NB4 (cell line): ENCODE data around the gene PDGFA.

ENCODE experiments used
- DNase-seq: peaks from one replicate; pipeline ENCODE4 v3.0.0; 2010; ENCODE audit warnings: low read depth
- H3K4me3 ChIP-seq: one replicate; pipeline ENCODE4 v1.5.1; 2011; ENCODE audit warnings: mild to moderate bottlenecking, low read depth, low read length, moderate library complexity
- MAX ChIP-seq: IDR thresholded peaks from 2 replicates; pipeline ENCODE4 v1.6.1; 2011; ENCODE audit warnings: low read depth, low read length
- MYC ChIP-seq: IDR thresholded peaks from 2 replicates; pipeline ENCODE4 v1.6.1; 2011; ENCODE audit warnings: low read depth, low read length
- POLR2A ChIP-seq: IDR thresholded peaks from 2 replicates; pipeline ENCODE4 v1.6.1; 2011; ENCODE audit warnings: mild to moderate bottlenecking; ENCODE audit not compliant: insufficient read length; ENCODE audit errors: extremely low read depth
- TF ChIP-seq, protein P1 (sequence below): IDR thresholded peaks from one replicate; pipeline ENCODE4 v1.5.1; 2012; ENCODE audit warnings: low read depth, low read length

PDGFA gene

DNA sequence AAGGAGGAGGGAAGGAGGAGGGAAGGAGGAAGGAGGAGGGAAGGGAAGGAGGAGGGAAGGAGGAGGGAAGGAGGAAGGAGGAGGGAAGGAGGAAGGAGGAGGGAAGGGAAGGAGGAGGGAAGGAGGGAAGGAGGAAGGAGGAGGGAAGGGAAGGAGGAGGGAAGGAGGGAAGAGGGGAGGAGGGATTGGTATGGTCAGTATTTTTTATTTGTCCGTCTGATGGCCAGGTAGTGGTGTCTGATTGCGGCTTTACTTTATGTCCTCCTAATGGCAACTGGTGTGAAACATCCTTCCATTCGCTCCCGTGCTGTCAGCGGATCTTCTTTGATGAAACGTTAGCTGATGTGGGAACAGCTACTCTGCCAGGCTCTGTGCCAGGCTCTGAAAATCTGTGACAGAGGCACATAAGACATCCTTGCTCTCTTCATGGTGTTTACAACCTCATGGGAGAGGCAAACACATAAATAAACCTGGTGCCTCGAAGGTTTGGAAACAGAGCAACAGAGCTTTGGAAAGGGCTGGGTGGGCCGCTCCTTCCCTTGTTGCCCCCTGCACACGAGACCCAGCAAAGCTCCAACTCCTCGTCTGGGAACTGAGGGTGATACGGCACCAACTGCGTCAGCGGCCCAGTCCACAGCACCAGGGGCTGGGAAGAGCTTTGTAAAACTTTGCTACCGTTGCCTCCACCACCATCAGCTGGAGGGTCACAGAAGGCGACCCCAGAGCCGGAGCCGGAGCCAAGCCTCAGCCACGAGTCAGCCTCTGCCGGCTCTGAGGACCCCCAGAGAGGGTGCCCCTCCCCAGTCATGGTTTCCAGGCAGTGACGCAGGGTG, 40.3 kb downstream of the PDGFA start:
- no peak for DNase-seq
- TF ChIP-seq MYC = no peak
- TF ChIP-seq POLR2A = no peak
- no peak for TF ChIP-seq MAX
- TF ChIP-seq, protein P1, sequence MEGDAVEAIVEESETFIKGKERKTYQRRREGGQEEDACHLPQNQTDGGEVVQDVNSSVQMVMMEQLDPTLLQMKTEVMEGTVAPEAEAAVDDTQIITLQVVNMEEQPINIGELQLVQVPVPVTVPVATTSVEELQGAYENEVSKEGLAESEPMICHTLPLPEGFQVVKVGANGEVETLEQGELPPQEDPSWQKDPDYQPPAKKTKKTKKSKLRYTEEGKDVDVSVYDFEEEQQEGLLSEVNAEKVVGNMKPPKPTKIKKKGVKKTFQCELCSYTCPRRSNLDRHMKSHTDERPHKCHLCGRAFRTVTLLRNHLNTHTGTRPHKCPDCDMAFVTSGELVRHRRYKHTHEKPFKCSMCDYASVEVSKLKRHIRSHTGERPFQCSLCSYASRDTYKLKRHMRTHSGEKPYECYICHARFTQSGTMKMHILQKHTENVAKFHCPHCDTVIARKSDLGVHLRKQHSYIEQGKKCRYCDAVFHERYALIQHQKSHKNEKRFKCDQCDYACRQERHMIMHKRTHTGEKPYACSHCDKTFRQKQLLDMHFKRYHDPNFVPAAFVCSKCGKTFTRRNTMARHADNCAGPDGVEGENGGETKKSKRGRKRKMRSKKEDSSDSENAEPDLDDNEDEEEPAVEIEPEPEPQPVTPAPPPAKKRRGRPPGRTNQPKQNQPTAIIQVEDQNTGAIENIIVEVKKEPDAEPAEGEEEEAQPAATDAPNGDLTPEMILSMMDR = no peak

GRCh38 chr7:477626-478220, 41.9 kb downstream of the PDGFA start:
- TF ChIP-seq POLR2A (no peak), MAX (no peak), MYC (no peak)
- TF ChIP-seq, protein P1 = no peak
- DNase-seq = no peak
- no peak overlapping the region for H3K4me3 ChIP-seq

More for the DNA sequence above, 40.3 kb downstream of the PDGFA start:
- no peak overlapping the region for H3K4me3 ChIP-seq

DNA sequence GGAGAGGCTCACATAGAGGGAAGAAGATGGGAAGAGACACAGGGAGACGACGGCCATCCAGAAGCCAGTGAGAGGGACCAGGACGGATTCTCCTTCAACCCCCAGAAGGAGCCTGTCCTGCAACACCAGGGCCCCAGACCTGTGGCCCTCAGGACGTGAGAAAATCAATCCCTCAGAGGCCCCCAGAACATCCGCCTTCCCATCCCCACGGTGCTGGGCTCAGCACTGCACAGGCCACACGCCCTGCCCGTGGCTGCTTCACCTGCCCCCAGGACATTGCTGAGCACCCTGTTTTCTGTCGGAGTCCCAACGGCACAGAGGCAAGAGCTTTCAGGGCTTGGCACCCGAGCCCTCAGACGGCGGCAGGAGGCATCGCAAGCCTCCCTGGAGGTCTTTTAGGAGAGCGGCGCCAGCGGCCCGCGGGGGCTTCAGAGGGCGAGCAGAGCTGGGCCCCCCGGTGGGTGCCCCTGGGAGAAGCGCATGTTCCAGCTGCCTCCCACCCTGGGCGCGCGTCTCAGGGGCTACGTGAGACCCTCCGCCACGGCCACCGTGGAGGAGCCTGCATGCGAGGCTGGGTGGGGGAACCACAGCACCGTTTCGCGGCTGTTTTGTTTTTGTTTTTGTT, 42.8 kb downstream of the PDGFA start:
- no peak overlapping the region for H3K4me3 ChIP-seq
- TF ChIP-seq MAX = no peak
- no peak for DNase-seq

DNA sequence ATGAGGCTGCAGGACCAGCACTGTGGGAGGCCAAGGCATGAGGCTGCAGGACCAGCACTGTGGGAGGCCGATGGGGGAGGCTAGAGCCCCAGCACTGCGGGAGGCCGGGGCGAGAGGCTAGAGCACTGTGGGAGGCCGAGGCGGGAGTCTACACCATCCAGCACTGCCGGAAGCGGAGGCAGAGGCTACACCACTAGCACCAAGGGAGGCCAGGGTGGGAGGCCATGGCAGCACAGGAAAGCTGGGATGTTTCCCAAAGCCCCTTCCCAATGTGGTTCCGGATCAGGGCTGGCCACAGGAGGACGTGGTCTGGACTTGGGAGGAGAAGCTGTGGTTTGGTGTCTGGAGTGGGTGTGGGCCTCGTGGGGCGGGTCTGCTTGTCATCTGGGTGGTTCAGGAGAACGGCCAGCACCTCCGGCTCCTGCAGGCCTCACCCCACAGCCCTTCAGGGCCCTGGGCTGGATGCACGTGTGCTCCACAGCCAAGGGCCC, 43.6 kb downstream of the PDGFA start:
- no peak overlapping the region for H3K4me3 ChIP-seq
- TF ChIP-seq, protein P1 = no peak
- TF ChIP-seq MYC (no peak), POLR2A (no peak), MAX (no peak)
- DNase-seq = no peak

DNA sequence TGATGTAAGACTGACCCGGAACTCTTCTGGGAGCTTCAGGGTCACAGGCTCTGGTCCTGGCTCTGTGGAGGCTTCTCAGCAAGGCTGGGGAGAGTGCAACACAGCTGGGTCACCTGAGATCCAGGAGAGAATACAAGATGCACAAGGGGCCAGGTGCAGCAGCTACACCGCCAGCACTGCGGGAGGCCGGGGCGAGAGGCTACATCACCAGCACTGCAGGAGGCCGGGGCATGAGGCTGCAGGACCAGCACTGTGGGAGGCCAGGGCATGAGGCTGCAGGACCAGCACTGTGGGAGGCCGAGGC, 44.3 kb downstream of the PDGFA start:
- DNase-seq = no peak
- no peak overlapping the region for H3K4me3 ChIP-seq
- TF ChIP-seq, protein P1 = no peak
- TF ChIP-seq POLR2A = no peak
- TF ChIP-seq MYC = no peak
- no peak for TF ChIP-seq MAX

GRCh38 chr7:474605-475424, 44.8 kb downstream of the PDGFA start:
- DNase-seq = no peak
- no peak for TF ChIP-seq MYC
- TF ChIP-seq, protein P1 = no peak
- TF ChIP-seq MAX = no peak
- TF ChIP-seq POLR2A = no peak
- no peak overlapping the region for H3K4me3 ChIP-seq
